HEK293T (cell line): Measurements from ENCODE around the gene ZP1.

Experiments used
- FOXA1 ChIP-seq: fragments of 450-650 bp; IDR thresholded peaks from 2 replicates; pipeline ENCODE4 v1.6.1; 2016; ENCODE audit warnings: mild to moderate bottlenecking
- FOXK2 ChIP-seq: fragments of 450-650 bp; IDR thresholded peaks from 2 replicates; pipeline ENCODE4 v1.6.1; 2016; ENCODE audit warnings: mild to moderate bottlenecking
- FOXM1 ChIP-seq: fragments of 450-650 bp; IDR thresholded peaks from 2 replicates; pipeline ENCODE4 v1.6.1; 2017; ENCODE audit warnings: mild to moderate bottlenecking, borderline replicate concordance
- SP1 ChIP-seq: fragments of 450-650 bp; IDR thresholded peaks from 2 replicates; pipeline ENCODE4 v1.6.1; 2017
- TARDBP ChIP-seq: fragments of 450-650 bp; IDR thresholded peaks from 2 replicates; pipeline ENCODE4 v1.6.1; 2016
- ZNF384 ChIP-seq: fragments of 450-650 bp; IDR thresholded peaks from 2 replicates; pipeline ENCODE4 v1.6.1; 2016
- TF ChIP-seq, protein P1 (sequence below): fragments of 450-650 bp; IDR thresholded peaks from 2 replicates; pipeline ENCODE4 v1.6.1; 2016

DNA sequence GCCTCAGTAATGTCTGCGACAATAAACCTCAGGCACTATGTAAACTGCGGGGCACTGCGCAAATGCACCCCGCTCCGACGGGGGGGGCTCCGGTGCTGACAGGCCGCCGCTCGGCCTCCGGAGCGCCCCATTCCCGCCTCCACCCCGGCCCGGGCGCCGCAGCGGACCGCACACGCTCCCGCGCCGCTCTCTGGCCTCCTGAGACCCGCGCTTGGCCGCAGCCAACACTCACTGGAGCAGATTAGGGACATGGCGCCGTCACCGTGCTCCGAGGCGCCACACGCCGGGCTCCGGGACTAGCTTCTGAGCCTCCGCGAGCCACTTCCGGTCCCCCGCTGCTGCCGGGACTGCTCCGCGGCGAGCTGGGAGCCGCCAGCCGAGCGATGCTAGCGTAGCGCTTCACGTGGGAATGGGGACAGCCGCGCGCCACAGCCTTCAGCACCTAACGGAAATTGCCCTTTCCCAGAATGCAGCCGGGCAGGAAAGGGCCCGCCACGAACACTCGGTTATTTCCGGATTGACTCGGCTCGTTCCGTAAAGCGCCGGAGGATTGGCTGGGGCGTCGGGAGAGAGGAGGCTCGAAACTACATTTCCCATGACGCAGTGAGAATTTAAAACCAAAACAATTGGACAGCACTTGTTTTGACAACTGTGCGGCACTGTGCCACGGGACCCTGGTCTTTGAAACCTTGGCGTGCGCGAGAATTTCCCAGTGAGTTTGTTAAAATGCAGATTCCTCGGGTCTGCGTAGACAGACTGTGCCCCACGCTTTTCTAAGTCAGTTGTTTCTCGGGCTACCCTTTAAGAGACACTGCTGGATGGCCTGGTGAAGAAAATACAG lies 39.0 kb downstream of the ZP1 start, which contains the start of gene PRPF19:
- TF ChIP-seq FOXM1 (no peak), SP1 (no peak), FOXK2 (no peak), FOXA1 (no peak), TARDBP (no peak), ZNF384 (no peak)
- TF ChIP-seq, protein P1, sequence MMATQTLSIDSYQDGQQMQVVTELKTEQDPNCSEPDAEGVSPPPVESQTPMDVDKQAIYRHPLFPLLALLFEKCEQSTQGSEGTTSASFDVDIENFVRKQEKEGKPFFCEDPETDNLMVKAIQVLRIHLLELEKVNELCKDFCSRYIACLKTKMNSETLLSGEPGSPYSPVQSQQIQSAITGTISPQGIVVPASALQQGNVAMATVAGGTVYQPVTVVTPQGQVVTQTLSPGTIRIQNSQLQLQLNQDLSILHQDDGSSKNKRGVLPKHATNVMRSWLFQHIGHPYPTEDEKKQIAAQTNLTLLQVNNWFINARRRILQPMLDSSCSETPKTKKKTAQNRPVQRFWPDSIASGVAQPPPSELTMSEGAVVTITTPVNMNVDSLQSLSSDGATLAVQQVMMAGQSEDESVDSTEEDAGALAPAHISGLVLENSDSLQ: no peak; the same call in 1 of the 2 replicates
